ENCODE data around the gene TSGA10.
"Not testable (repeated sequence)": the region's sequence is repeated elsewhere in the genome, so short reads cannot be mapped to it uniquely, and the experiment has no call there.

TSGA10 gene

GRCh38 chr2:99153921-99154604, 679 bp downstream of the TSGA10 start:
- DNase-seq = no peak

GRCh38 chr2:99152199-99152895, 2.4 kb downstream of the TSGA10 start:
- no peak for DNase-seq

DNA sequence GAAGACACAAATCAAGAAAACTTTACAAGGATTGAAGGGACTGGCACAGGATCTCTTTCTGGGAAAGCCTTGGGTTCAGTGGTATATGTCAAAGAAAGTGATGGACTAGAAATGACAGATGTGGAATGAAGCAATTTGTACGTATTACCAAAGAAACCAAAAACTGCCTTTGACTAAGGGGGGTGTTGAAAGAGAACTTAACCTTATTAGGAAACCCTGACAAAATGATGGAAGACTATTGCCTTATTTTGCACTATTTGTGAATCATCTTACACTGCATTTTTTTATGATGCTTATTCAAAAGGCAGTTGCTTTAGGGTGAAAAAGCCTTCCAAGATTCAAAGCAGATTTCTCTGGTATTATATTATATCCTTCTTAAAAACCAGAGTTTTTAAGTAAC, 4.0 kb downstream of the TSGA10 start:
- no peak for DNase-seq

DNA sequence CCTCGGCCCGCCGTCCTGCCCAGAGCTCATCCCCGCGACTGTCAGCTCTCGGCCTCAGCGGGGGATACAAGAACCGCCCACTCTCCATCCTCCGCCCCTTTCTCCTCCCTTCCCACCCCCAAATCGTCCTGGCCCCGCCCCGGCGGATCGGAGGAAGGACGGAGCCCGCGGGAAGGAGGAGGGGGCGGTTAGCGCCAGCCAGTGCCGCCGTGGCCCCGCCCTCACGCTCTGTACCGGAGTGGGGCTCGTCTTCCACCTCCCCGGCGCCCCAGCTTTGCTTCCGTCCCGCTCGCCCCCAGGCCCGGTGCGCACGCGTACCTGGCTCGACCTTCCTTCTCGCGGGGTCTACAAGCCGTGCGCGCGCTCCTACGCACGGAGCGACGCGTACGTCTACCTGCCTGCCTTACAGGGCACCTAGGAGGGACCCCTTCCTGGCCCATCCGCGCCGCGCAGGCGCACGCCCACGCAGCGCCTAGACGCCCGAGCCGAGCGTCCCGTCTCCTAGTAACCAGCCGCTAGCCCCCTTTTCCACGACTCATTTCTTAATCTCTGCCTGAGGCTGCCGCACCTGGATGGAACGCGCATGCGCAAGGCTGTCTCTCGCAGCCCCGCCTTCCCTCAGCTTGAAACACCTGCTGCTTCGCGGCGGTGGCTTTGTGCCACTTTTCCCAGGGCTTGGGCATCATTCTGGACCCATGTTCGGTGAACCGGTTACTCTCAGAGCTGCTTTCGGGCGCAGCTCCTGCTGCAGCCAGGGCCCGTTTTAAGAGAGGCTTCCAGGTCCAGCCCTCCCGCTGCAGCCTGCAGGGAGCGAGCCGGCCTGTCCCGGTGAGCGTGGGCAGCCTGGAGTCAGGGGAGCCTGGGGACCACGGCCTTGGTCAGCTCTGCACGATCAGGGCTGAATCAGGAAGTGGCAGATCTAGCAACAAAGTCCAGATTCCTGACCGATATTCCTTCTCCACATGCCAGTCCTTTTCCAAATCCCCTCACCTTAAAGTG, 13.3 kb downstream of the TSGA10 start, which contains the start of gene C2orf15:
TSS of gene C2orf15 (plus strand) at position 598 of the 999 bp plus-strand sequence. CDS start 8,852 bp downstream, outside the sequence.
- peak; percentile 96 to 97 for DNase-seq

DNA sequence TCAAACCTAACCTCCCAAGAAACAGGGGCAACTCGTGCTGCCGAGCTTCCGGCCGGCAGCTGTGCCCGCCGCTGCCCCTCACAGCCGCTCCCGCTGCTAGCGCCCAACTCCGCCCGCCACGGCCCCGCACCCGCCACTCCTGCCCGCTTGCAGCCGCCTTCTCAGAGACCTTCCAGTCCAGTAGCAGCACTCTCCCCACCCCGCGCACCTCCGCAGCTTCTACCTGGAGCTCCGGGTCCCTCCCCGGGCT, 14.0 kb downstream of the TSGA10 start:
- no peak for DNase-seq

GRCh38 chr2:99140056-99140859, 14.5 kb downstream of the TSGA10 start:
- DNase-seq = no peak

DNA sequence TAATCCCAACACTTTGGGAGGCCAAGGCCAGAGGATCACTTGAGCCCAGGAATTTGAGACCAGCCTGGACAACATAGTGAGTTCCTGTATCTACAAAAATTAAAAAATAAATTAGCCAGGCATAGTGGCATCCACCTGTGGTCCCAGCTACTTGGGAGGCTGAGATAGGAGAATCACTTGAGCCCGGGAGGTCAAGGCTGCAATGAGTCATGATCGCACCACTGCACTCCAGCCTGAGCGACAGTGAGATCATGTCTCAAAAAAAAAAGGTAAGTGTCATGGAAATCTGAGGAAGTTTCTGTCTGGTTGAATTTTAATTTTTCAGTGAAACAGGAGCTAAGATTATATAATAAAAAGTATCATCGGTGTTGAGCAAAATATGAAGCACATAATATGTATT, 15.7 kb downstream of the TSGA10 start:
- DNase-seq = no peak

GRCh38 chr2:99135044-99135556, 19.6 kb downstream of the TSGA10 start:
- DNase-seq = not testable (repeated sequence)

DNA sequence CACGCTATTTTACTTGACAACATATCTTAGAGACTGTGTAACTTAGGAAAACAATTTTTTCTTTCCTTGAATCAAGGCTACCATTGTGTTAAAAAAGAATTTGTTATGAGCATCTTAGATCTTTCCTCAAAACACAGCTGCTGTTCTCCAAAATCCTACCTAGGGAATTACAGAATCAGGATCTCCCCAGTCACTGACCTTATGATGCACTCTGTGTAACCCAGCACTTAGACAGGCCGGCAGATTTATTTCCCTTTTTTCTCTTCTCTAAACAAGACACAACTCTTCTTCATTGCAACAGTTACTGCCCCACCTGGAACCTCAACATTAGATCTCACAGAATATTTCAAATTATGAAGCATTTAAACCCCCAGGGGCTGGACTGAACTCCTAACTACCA, 26.8 kb downstream of the TSGA10 start:
- no peak for DNase-seq

GRCh38 chr2:99112617-99113016, 42.1 kb downstream of the TSGA10 start:
- no peak for DNase-seq

DNA sequence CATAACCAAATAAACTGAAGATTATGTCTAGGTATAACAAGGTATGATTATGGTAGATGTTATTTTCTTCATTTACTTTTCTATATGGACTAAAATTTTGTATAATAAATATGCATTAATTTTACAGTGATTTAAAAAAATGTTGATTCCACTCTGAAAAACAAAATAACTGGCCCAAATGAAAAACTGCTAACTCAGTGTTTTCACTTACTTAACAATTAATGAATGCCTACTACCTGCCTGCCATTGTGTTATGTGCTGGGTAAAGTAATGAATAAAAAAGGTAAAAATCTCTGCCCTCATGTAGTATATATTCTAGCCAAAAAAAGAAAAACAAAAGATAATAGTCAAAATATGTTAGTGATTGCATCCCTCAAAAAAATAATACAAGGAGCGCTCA, 42.8 kb downstream of the TSGA10 start:
- no peak for DNase-seq

DNA sequence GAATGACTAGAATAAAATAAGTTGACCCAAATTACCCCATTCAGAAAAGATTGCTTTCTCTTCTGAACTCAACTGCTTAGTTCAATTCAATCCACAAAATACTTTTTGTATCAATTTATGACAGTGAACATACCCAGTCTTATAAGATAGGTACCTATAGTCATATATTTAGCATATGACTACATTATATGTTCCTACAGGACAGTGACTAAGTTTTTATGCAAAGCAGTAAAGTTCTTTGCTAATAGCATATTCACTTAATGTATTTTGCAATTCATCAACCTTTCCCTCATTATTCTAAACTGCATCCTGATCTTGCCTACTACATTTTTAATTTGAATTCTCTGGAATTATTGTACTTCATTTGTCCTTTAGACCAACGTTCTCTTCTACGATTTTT, 43.5 kb downstream of the TSGA10 start:
- no peak for DNase-seq

GRCh38 chr2:99106913-99107312, 47.8 kb downstream of the TSGA10 start:
- no peak for DNase-seq

DNA sequence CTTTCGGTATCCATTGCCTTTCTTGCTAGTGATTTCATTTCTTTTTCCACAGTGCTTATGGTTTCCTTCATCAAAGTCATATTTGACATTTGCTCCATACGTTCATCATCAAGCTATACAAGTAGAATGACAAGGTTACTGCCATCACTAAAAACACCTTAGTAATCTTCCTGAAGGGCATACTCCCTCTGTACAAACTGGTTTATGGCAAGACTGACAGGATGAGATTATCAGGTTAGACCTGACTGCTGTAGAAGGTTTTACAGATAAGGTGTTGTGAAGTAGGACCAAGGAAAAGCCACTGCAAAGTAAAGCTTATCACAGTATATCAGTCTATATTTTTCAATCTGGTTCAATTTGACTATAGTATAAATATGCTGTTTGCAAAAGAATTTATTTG, 50.7 kb downstream of the TSGA10 start:
- no peak for DNase-seq

DNA sequence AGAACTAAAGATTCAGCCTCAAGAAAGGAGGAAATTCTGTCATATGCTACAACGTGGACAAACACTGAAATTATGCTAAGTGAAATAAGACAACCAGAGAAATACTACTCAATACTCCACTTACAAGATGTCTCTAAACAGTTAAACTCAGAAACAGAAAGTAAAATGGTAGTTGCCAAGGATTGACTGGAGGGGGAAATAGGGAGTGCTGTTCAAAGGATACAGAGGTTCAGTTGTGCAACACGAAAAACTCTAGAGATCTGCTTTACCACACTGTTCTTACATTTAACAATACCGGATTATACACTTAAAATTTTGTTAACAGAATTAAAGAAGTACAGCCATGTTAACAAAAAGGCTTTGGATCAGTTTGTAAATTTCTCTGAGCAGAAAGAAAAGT, 53.0 kb downstream of the TSGA10 start:
- no peak for DNase-seq

DNA sequence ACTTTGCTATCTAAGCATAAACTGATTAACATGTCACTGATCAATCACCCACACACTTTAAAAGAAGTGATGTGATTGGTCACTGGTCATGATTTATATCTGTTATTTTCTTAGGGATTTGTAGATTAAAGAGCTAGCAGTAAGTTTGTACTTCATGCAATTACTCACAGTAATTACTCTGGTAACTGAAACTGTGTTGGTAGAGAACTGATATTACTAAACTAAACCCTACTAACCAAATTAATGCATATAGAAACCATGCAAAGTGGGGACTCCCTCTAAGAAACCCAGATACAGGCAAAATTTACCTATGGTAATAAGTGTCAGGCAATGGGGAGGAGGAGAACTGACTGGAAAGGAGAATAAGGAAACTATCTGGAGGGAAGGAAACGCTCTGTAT, 58.0 kb downstream of the TSGA10 start:
- DNase-seq = no peak

DNA sequence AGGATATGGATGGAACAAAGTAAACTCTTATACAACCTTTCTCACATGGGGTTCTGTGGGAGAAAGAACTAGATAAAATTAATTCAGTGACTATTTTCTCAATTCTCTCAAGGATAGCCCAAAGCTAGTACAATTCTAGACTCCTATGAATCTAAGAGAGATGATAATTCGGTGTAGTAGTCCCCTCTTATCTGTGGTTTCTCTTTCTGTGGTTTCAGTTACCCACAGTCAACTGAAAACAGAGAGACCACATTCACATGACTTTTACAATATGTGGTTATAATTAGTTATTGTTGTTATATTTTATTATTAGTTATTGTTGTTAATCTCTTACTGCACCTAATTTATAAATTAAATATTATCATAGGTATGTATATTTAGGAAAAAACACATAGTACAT, 66.7 kb downstream of the TSGA10 start:
- no peak for DNase-seq

GRCh38 chr2:99086385-99086784, 68.4 kb downstream of the TSGA10 start:
- DNase-seq = no peak

DNA sequence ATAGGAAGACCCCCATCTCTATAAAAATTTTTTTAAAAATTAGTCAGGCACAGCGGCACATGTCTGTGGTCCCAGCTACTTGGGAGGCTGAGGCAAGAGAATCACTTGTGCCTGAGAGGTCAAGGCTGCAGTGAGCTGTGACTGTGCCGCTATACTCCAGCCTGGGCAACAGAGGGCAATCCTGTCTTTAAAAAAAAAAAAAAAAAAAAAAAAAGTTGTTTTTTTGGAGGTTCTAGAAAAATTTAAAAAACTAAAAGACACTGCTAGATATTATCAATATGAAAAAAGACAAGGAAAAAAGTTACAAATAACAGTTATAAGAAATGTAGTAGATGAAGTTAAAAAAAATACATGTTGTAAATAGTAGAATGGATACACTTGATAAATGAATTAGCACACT, 69.3 kb downstream of the TSGA10 start:
- peak; percentile 1 to 7 for DNase-seq

DNA sequence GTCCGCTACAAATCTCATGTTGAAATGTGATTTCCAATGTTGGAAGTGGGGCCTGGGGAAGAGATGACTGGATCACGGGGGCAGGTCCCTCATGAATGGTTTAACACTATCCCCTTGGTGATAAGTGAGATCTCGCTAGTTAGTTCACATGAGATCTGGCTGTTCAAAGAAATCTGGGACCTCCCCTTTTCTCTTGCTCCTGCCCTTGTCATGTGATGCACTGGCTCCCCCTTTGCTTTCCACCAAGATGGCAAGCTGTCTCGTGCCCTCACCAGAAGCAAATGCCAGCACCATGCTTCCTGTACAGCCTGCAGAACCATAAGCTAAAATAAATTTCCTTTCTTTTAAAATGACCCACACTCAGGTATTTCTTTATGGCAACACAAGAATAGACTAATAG, 70.5 kb downstream of the TSGA10 start:
- no peak for DNase-seq

GRCh38 chr2:99081891-99082290, 72.9 kb downstream of the TSGA10 start:
- DNase-seq = no peak

DNA sequence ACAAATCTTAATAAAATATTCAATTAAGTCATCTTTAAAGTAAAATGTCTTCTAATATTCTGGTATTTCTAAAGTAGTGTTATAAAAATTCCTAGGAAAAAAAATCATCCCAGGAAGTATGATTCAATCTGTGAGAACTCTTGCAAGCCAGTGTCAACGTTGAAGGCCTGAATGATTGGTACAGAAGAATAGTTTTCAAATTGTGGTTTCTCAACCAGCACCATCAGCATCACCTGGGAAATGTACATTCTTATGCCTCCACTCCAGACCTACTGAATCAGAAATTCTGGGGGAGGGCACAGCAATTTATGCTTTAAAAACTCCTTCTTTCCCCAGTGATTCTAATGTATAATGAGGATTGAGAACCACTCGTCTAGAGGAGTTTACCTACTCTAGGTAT, 75.5 kb downstream of the TSGA10 start:
- no peak for DNase-seq

DNA sequence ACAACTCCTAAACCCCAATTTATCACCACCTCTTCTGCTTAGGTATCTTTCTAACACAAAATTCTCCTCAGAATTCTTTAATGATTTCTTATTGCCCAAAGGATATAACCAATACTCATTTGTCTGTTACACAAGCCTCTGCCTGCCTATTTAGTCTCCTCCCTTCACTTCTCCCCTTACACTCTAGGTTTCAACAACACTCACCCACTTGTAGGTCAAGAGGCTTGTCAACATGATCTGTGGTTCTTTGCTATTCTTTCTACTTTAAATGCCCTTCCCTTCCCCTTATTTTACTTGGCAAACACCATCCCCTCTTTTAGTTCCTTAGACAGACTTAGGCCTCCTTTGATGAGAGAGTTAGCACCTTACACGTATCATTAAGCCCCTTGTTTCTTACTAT, 82.2 kb downstream of the TSGA10 start:
- no peak for DNase-seq

Measured in activated CD4-positive, alpha-beta T cell treated with anti-CD3 and anti-CD28 coated beads, Interleukin-2, amount 50 U/mL, for 4 hours (primary cell).